ENCODE results near the gene FAM171A2. TPM values are rescaled to one million over a fixed set of nuclear protein-coding genes. Genes with fewer than 3 reads are reported as not detected.
A peak's percentile ranks its signal among the peaks of the same experiment; 100 is the strongest.

Gene FAM171A2
- polyA plus RNA-seq, 3 donors = not detected

- Histone ChIP-seq H3K4me2 (replicated peaks; ENCODE audit: extremely low read depth, low read length, poor library complexity, severe bottlenecking) (peak overlapping the region; percentile 94), H3K4me1 (ENCODE audit: control insufficient read depth in 1 of 2, insufficient read depth in 2 of 2, low read length in 2 of 2) (peaks cover 42 to 52% of the 10 kb centered on the region in 2 donors), H3K9me3 (replicated peaks in 1 of 2; ENCODE audit: control insufficient read depth in 1 of 2, insufficient read depth in 1 of 2, low read length in 2 of 2) (no peaks in the 10 kb centered on the region), H2AFZ (ENCODE audit: insufficient read depth, low read depth, low read length, poor library complexity, severe bottlenecking) (no peak overlapping the region), H3K9ac (ENCODE audit: insufficient read depth, low read length, poor library complexity, severe bottlenecking) (no peak overlapping the region), H3K27ac (ENCODE audit: low read depth in 1 of 2, low read length in 2 of 2) (no peak overlapping the region), H4K20me1 (ENCODE audit: insufficient read depth, low read length) (no peaks in the 10 kb centered on the region), H3K27me3 (ENCODE audit: control insufficient read depth in 2 of 2, insufficient read depth in 2 of 2, low read length in 2 of 2) (no peaks in the 10 kb centered on the region), H3K79me2 (ENCODE audit: insufficient read depth, low read length) (peaks cover 9% of the 10 kb centered on the region), H3K4me3 (replicated peaks in 1 of 3; ENCODE audit: low read depth in 2 of 3, low read length in 3 of 3) (peak overlapping the region in 1 of 3 experiments; percentile 42), H3K36me3 (replicated peaks in 1 of 2; ENCODE audit: control insufficient read depth in 1 of 2, insufficient read depth in 2 of 2, low read length in 2 of 2) (peaks cover 3 to 6% of the 10 kb centered on the region in 2 donors)
- WGBS (ENCODE audit: insufficient coverage) = 25% methylated on average over 14 of the region's 31 CpGs
- Mint-ChIP-seq H3K27ac (peak overlapping the region; percentile 72 to 92 (median 88)), H3K27me3 (ENCODE audit: low read depth in 3 of 3) (no peaks in the 10 kb centered on the region), H3K9me3 (peaks cover 0 to 1% (median 0%) of the 10 kb centered on the region in 7 donors), H3K36me3 (peaks cover 3 to 6% of the 10 kb centered on the region in 2 donors), H3K4me1 (peaks cover 46% of the 10 kb centered on the region), H3K4me3 (peak overlapping the region; percentile 58 to 75)
- intact Hi-C loops (cut with micrococcal nuclease) = loop anchor here in 1 of 2 donors (10.0 kb wide), 1 partner anchor 202 kb away; the partner anchor contains the start of gene HDAC5
- peak; percentile 92 to 93 (median 93) for DNase-seq
- TF ChIP-seq CTCF (IDR thresholded peaks at IDR 0.05) = no peak
These were observed 36.7 kb downstream of the FAM171A2 start for GRCh38 chr17:44326861-44327444.

GRCh38 chr17:44324571-44325275 is 38.9 kb downstream of the FAM171A2 start, which contains the start of gene SLC25A39:
SLC25A39 (minus strand) TSS chr17:44324823; CDS start chr17:44323562, 1,261 bp downstream.
- WGBS (ENCODE audit: insufficient coverage) = under 1% methylated on average over 85 of the region's 85 CpGs
- Histone ChIP-seq H3K9me3 (replicated peaks in 1 of 2; ENCODE audit: control insufficient read depth in 1 of 2, insufficient read depth in 1 of 2, low read length in 2 of 2) (no peaks in the 10 kb centered on the region), H3K4me2 (replicated peaks; ENCODE audit: extremely low read depth, low read length, poor library complexity, severe bottlenecking) (peak within 1 kb of the TSS; percentile 94), H3K27me3 (ENCODE audit: control insufficient read depth in 2 of 2, insufficient read depth in 2 of 2, low read length in 2 of 2) (no peaks in the 10 kb centered on the region), H4K20me1 (ENCODE audit: insufficient read depth, low read length) (no peaks in the 10 kb centered on the region), H2AFZ (ENCODE audit: insufficient read depth, low read depth, low read length, poor library complexity, severe bottlenecking) (peak within 1 kb of the TSS; percentile 82), H3K36me3 (replicated peaks in 1 of 2; ENCODE audit: control insufficient read depth in 1 of 2, insufficient read depth in 2 of 2, low read length in 2 of 2) (peaks cover 24 to 28% of the 10 kb centered on the region in 2 donors), H3K27ac (ENCODE audit: low read depth in 1 of 2, low read length in 2 of 2) (peak within 1 kb of the TSS; percentile 71 to 87), H3K4me1 (ENCODE audit: control insufficient read depth in 1 of 2, insufficient read depth in 2 of 2, low read length in 2 of 2) (peaks cover 29 to 39% of the 10 kb centered on the region in 2 donors), H3K9ac (ENCODE audit: insufficient read depth, low read length, poor library complexity, severe bottlenecking) (peak within 1 kb of the TSS; percentile 72), H3K4me3 (replicated peaks in 1 of 3; ENCODE audit: low read depth in 2 of 3, low read length in 3 of 3) (peak within 1 kb of the TSS; percentile 47 to 85 (median 71)), H3K79me2 (ENCODE audit: insufficient read depth, low read length) (peaks cover 6% of the 10 kb centered on the region)
- peak; percentile 91 to 93 (median 92) for DNase-seq
- Mint-ChIP-seq H3K27me3 (ENCODE audit: low read depth in 3 of 3) (no peaks in the 10 kb centered on the region), H3K9me3 (peaks cover 0 to 1% (median 0%) of the 10 kb centered on the region in 7 donors), H3K27ac (peak within 1 kb of the TSS; percentile 92 to 96 (median 95)), H3K4me3 (peak within 1 kb of the TSS; percentile 89 to 92), H3K36me3 (peaks cover 25 to 29% of the 10 kb centered on the region in 2 donors), H3K4me1 (peaks cover 34% of the 10 kb centered on the region)
- intact Hi-C loops (cut with micrococcal nuclease) = loop anchor here (2.0 to 10.0 kb wide), 4 partner anchors 20 to 200 kb away; partner anchors contain the start of genes UBTF (in 2 of the 2), FAM171A2 (in 1 of the 2), GRN (in 1 of the 2) and HDAC5 (in 1 of the 2)
- TF ChIP-seq CTCF (IDR thresholded peaks at IDR 0.05) = no peak

All from CD14-positive monocyte (primary cell).